HEK293T (cell line): Measurements from ENCODE around the gene IL17REL.

Source experiments
- ARNT ChIP-seq: fragments of 450-650 bp; IDR thresholded peaks from 2 replicates; pipeline ENCODE4 v1.6.1; 2017; ENCODE audit warnings: mild to moderate bottlenecking
- BHLHE40 ChIP-seq: fragments of 450-650 bp; IDR thresholded peaks from 2 replicates; pipeline ENCODE4 v1.6.1; 2016; ENCODE audit warnings: mild to moderate bottlenecking, moderate library complexity, borderline replicate concordance
- CTBP1 ChIP-seq: fragments of 450-650 bp; IDR thresholded peaks from 2 replicates; pipeline ENCODE4 v1.6.1; 2016; ENCODE audit warnings: borderline replicate concordance
- ELF4 ChIP-seq: fragments of 450-650 bp; IDR thresholded peaks from 2 replicates; pipeline ENCODE4 v1.6.1; 2017; ENCODE audit warnings: antibody characterized with exemption
- FOXA1 ChIP-seq: fragments of 450-650 bp; IDR thresholded peaks from 2 replicates; pipeline ENCODE4 v1.6.1; 2016; ENCODE audit warnings: mild to moderate bottlenecking
- FOXK2 ChIP-seq: fragments of 450-650 bp; IDR thresholded peaks from 2 replicates; pipeline ENCODE4 v1.6.1; 2016; ENCODE audit warnings: mild to moderate bottlenecking
- HDGF ChIP-seq: fragments of 450-650 bp; IDR thresholded peaks from 2 replicates; pipeline ENCODE4 v1.6.1; 2017; ENCODE audit warnings: antibody characterized with exemption, borderline replicate concordance
- L3MBTL2 ChIP-seq: fragments of 450-650 bp; conservative IDR thresholded peaks from 2 replicates; pipeline ENCODE4 v1.6.1; 2016; ENCODE audit warnings: mild to moderate bottlenecking
- LEF1 ChIP-seq: fragments of 450-650 bp; IDR thresholded peaks from 2 replicates; pipeline ENCODE4 v1.6.1; 2017; ENCODE audit warnings: mild to moderate bottlenecking, borderline replicate concordance
- SP1 ChIP-seq: fragments of 450-650 bp; IDR thresholded peaks from 2 replicates; pipeline ENCODE4 v1.6.1; 2017
- SUZ12 ChIP-seq: fragments of 450-650 bp; IDR thresholded peaks from 2 replicates; pipeline ENCODE4 v1.6.1; 2016; ENCODE audit warnings: mild to moderate bottlenecking
- TARDBP ChIP-seq: fragments of 450-650 bp; IDR thresholded peaks from 2 replicates; pipeline ENCODE4 v1.6.1; 2016
- ZNF384 ChIP-seq: fragments of 450-650 bp; IDR thresholded peaks from 2 replicates; pipeline ENCODE4 v1.6.1; 2016
- TF ChIP-seq, protein P1 (sequence below): fragments of 450-650 bp; IDR thresholded peaks from 2 replicates; pipeline ENCODE4 v1.6.1; 2016

- TF ChIP-seq SP1 (no peak), LEF1 (no peak), FOXK2 (no peak), HDGF (no peak), ARNT (no peak), TARDBP (no peak), ZNF384 (no peak), ELF4 (no peak), FOXA1 (no peak), BHLHE40 (no peak), L3MBTL2 (no peak), CTBP1 (no peak), SUZ12 (no peak)
- TF ChIP-seq, protein P1, sequence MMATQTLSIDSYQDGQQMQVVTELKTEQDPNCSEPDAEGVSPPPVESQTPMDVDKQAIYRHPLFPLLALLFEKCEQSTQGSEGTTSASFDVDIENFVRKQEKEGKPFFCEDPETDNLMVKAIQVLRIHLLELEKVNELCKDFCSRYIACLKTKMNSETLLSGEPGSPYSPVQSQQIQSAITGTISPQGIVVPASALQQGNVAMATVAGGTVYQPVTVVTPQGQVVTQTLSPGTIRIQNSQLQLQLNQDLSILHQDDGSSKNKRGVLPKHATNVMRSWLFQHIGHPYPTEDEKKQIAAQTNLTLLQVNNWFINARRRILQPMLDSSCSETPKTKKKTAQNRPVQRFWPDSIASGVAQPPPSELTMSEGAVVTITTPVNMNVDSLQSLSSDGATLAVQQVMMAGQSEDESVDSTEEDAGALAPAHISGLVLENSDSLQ: no peak
Measured at GRCh38 chr22:49954991-49955580, 57.5 kb downstream of the IL17REL start.
